MM.1S (cell line): ENCODE measurements around the gene NFKBIL1.

ENCODE experiments used
- DNase-seq: peaks from one replicate; pipeline ENCODE4 v3.0.0-alpha.2; 2015
- H2AFZ ChIP-seq: fragments of 300-600 bp; sonication (generic); 2 replicates; pipeline ENCODE4 v1.6.0; 2016; ENCODE audit warnings: antibody characterized with exemption, low read length
- H3F3A ChIP-seq: fragments of 300-600 bp; sonication (generic); 2 replicates; pipeline ENCODE4 v1.6.1; 2016; ENCODE audit warnings: mild to moderate bottlenecking, antibody characterized with exemption, low read length, moderate library complexity, mixed read lengths; ENCODE audit not compliant: insufficient read depth
- H3K27ac ChIP-seq: fragments of 300-600 bp; sonication (generic); 2 replicates; pipeline ENCODE4 v1.5.1; 2016; ENCODE audit warnings: mild to moderate bottlenecking, low read length
- H3K27me3 ChIP-seq: fragments of 300-600 bp; sonication (generic); replicated peaks from 2 replicates; pipeline ENCODE4 v1.6.0; 2016; ENCODE audit warnings: low read length; ENCODE audit not compliant: insufficient read depth
- H3K36me3 ChIP-seq: fragments of 300-600 bp; sonication (generic); replicated peaks from 2 replicates; pipeline ENCODE4 v1.6.1; 2016; ENCODE audit warnings: mild to moderate bottlenecking, low read length, mixed read lengths; ENCODE audit not compliant: insufficient read depth
- H3K4me1 ChIP-seq: fragments of 300-600 bp; sonication (generic); 2 replicates; pipeline ENCODE4 v1.6.1; 2016; ENCODE audit warnings: low read length, mixed read lengths
- H3K4me2 ChIP-seq: fragments of 300-600 bp; sonication (generic); 2 replicates; pipeline ENCODE4 v1.6.0; 2016; ENCODE audit warnings: low read depth, low read length
- H3K4me3 ChIP-seq: fragments of 300-600 bp; sonication (generic); 2 replicates; pipeline ENCODE4 v1.5.1; 2016; ENCODE audit warnings: low read length, mixed read lengths
- H3K79me2 ChIP-seq: fragments of 300-600 bp; sonication (generic); 2 replicates; pipeline ENCODE4 v1.6.1; 2016; ENCODE audit warnings: mixed run types, low read length, mixed read lengths
- H3K9ac ChIP-seq: fragments of 300-600 bp; sonication (generic); 2 replicates; pipeline ENCODE4 v1.6.1; 2016; ENCODE audit warnings: low read length, mixed read lengths
- H3K9me2 ChIP-seq: fragments of 300-600 bp; sonication (generic); replicated peaks from 2 replicates; pipeline ENCODE4 v1.6.1; 2016; ENCODE audit warnings: mild to moderate bottlenecking, low read length, mixed read lengths; ENCODE audit not compliant: insufficient read depth
- H3K9me3 ChIP-seq: fragments of 300-600 bp; sonication (generic); replicated peaks from 2 replicates; pipeline ENCODE4 v1.6.1; 2016; ENCODE audit warnings: mild to moderate bottlenecking, low read length, mixed read lengths; ENCODE audit not compliant: insufficient read depth
- H4K20me1 ChIP-seq: fragments of 300-600 bp; sonication (generic); 2 replicates; pipeline ENCODE4 v1.6.1; 2016; ENCODE audit warnings: mild to moderate bottlenecking, low read length, moderate library complexity, mixed read lengths; ENCODE audit not compliant: insufficient read depth
- EZH2 ChIP-seq: fragments of 300-600 bp; sonication (generic); optimal IDR thresholded peaks from 2 replicates; pipeline ENCODE3; 2017; ENCODE audit warnings: low read depth, mild to moderate bottlenecking, antibody characterized with exemption, low read length, mixed read lengths
- EZH2phosphoT487 ChIP-seq: fragments of 300-600 bp; sonication (generic); IDR thresholded peaks from 2 replicates; pipeline ENCODE4 v1.6.1; 2018; ENCODE audit warnings: antibody characterized with exemption, low read length
- TF ChIP-seq, protein P1 (sequence below): fragments of 300-600 bp; sonication (generic); IDR thresholded peaks from 2 replicates; pipeline ENCODE4 v1.5.1; 2016; ENCODE audit warnings: antibody characterized with exemption, low read length, mixed read lengths

NFKBIL1 gene

GRCh38 chr6:31585491-31585890 is 38.1 kb downstream of the NFKBIL1 start:
- Histone ChIP-seq H3K4me2 (no peak overlapping the region), H3K79me2 (no peaks in the 10 kb centered on the region), H4K20me1 (no peaks in the 10 kb centered on the region), H3K4me1 (peaks cover 19% of the 10 kb centered on the region), H3K9me3 (no peaks in the 10 kb centered on the region), H3K27me3 (peaks cover 56% of the 10 kb centered on the region), H2AFZ (no peak overlapping the region), H3K27ac (no peak overlapping the region), H3K36me3 (no peaks in the 10 kb centered on the region), H3F3A (no peaks in the 10 kb centered on the region), H3K9me2 (no peaks in the 10 kb centered on the region), H3K9ac (no peak overlapping the region), H3K4me3 (no peak overlapping the region)
- DNase-seq: peak; percentile 48
- TF ChIP-seq EZH2phosphoT487 (no peak), EZH2 (no peak)
- TF ChIP-seq, protein P1, sequence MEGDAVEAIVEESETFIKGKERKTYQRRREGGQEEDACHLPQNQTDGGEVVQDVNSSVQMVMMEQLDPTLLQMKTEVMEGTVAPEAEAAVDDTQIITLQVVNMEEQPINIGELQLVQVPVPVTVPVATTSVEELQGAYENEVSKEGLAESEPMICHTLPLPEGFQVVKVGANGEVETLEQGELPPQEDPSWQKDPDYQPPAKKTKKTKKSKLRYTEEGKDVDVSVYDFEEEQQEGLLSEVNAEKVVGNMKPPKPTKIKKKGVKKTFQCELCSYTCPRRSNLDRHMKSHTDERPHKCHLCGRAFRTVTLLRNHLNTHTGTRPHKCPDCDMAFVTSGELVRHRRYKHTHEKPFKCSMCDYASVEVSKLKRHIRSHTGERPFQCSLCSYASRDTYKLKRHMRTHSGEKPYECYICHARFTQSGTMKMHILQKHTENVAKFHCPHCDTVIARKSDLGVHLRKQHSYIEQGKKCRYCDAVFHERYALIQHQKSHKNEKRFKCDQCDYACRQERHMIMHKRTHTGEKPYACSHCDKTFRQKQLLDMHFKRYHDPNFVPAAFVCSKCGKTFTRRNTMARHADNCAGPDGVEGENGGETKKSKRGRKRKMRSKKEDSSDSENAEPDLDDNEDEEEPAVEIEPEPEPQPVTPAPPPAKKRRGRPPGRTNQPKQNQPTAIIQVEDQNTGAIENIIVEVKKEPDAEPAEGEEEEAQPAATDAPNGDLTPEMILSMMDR: peak; percentile 65

DNA sequence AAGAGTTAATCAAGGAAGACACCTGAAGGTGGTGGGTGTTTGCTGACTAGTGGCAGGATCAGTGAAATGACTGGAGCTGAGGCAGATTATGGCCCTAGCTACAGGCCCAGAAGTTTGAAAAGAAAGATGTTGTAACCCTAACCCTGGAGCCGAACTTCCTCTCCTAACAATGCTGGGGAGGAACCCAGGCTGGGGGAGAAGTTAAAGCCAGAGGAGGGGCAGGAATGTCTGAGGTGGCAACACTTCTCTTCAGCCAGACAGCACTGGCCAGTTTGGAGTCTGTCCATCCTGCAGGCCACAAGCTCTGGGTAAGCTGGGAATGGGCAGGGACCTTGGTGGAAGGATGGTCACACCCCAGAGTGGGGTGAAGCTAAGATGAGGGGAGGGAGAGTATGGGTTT is 38.6 kb downstream of the NFKBIL1 start, which contains the start of gene LST1:
TSS of gene LST1 (plus strand) at position 270 of the 400 bp plus-strand sequence. CDS start 1,023 bp downstream, outside the sequence.
- H3K4me1 ChIP-seq: peaks cover 18% of the 10 kb centered on the region
- no peak within 1 kb of the TSS for H3K9ac ChIP-seq
- no peaks in the 10 kb centered on the region for H3K36me3 ChIP-seq
- no peaks in the 10 kb centered on the region for H3K9me2 ChIP-seq
- H2AFZ ChIP-seq: no peak within 1 kb of the TSS
- no peak within 1 kb of the TSS for H3K4me3 ChIP-seq
- H3K9me3 ChIP-seq: no peaks in the 10 kb centered on the region
- no peak within 1 kb of the TSS for H3K4me2 ChIP-seq
- H3F3A ChIP-seq: no peaks in the 10 kb centered on the region
- TF ChIP-seq, protein P1: no peak
- TF ChIP-seq EZH2 (no peak), EZH2phosphoT487 (no peak)
- H3K27me3 ChIP-seq: peaks cover 57% of the 10 kb centered on the region
- no peaks in the 10 kb centered on the region for H3K79me2 ChIP-seq
- no peaks in the 10 kb centered on the region for H4K20me1 ChIP-seq
- no peak for DNase-seq
- no peak within 1 kb of the TSS for H3K27ac ChIP-seq

GRCh38 chr6:31586599-31587281 is 39.3 kb downstream of the NFKBIL1 start:
- Histone ChIP-seq H4K20me1 (no peaks in the 10 kb centered on the region), H3K9ac (no peak overlapping the region), H3K9me2 (no peaks in the 10 kb centered on the region), H3K9me3 (no peaks in the 10 kb centered on the region), H3K79me2 (no peaks in the 10 kb centered on the region), H3K4me3 (no peak overlapping the region), H3K4me2 (no peak overlapping the region), H3K4me1 (peaks cover 10% of the 10 kb centered on the region), H3K27me3 (peaks cover 51% of the 10 kb centered on the region), H3F3A (no peaks in the 10 kb centered on the region), H2AFZ (no peak overlapping the region), H3K36me3 (no peaks in the 10 kb centered on the region), H3K27ac (no peak overlapping the region)
- DNase-seq: no peak
- no peak for TF ChIP-seq EZH2
